ENCODE measurements around the gene FGF19.

Gene FGF19

DNA sequence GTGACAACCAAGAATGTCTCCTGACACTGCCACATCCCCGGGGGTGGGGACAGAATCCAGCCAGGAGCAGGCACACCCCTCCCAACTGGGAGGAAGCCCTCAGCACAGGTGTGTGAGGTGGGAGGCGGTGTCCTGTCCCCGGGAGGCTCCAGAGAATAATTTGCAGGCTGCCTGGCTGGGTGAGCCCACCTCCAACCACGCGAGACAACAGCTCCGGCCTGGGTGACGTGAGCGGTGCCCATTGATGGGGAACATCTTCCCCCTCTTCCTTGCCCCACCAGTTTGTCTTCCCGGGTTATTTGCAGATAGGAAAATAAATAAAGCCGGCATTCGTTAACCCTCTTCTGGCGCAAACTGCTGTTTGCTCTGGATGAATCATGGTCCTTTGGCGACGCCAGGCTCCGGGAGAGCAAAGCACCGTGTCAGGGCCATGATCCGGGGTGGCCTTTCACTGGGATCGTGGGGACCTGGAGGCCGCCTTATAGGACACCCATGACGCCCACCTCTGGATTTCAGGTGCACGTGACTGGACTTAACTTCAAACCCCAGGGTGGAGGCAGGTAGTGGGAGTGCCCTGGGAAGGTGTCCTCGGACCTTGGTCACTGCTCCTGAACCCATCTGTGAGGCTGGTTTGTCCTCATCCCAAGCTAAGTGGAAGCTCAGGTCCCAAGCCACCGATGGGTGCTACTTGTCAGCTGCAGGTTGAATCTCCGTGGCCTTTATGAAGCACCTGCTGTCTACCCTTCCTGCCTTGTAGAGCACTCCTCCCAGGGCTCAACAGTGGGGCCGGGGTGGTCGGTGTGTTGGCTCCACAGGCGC is 49.0 kb downstream of the FGF19 start:
- DNase-seq (ENCODE audit: low read depth) = no peak

- no peak for DNase-seq (ENCODE audit: low read depth)
Measured at GRCh38 chr11:69654001-69654659, 49.7 kb downstream of the FGF19 start.

GRCh38 chr11:69653406-69653960 is 50.3 kb downstream of the FGF19 start:
- no peak for DNase-seq (ENCODE audit: low read depth)

GRCh38 chr11:69652999-69653398 is 50.8 kb downstream of the FGF19 start:
- DNase-seq (ENCODE audit: low read depth) = no peak

DNA sequence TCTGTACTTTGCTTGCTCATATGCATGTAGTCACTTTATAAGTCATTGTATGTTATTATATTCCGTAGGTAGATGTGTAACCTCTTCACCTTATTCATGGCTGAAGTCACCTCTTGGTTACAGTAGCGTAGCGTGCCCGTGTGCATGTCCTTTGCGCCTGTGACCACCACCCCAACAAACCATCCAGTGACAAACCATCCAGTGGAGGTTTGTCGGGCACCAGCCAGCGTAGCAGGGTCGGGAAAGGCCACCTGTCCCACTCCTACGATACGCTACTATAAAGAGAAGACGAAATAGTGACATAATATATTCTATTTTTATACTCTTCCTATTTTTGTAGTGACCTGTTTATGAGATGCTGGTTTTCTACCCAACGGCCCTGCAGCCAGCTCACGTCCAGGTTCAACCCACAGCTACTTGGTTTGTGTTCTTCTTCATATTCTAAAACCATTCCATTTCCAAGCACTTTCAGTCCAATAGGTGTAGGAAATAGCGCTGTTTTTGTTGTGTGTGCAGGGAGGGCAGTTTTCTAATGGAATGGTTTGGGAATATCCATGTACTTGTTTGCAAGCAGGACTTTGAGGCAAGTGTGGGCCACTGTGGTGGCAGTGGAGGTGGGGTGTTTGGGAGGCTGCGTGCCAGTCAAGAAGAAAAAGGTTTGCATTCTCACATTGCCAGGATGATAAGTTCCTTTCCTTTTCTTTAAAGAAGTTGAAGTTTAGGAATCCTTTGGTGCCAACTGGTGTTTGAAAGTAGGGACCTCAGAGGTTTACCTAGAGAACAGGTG is 51.8 kb downstream of the FGF19 start:
- DNase-seq (ENCODE audit: low read depth) = no peak

DNA sequence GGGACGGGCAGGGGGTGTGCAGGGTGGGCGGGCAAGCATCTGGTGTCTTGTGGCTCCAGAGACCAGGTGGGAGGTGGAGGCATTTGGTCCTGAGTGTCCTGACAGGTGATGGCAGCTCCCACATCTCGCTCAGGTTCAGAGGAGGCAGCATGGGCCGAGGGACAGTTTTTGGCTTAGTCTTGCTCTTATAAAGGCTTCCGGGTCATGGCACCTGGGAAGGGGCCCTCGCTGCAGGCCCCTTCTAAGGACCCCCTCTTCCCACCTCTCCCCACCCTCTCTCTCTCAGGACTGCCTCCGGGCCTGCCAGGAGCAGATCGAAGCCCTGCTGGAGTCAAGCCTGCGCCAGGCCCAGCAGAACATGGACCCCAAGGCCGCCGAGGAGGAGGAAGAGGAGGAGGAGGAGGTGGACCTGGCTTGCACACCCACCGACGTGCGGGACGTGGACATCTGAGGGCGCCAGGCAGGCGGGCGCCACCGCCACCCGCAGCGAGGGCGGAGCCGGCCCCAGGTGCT is 52.9 kb downstream of the FGF19 start:
- no peak for DNase-seq (ENCODE audit: low read depth)

DNA sequence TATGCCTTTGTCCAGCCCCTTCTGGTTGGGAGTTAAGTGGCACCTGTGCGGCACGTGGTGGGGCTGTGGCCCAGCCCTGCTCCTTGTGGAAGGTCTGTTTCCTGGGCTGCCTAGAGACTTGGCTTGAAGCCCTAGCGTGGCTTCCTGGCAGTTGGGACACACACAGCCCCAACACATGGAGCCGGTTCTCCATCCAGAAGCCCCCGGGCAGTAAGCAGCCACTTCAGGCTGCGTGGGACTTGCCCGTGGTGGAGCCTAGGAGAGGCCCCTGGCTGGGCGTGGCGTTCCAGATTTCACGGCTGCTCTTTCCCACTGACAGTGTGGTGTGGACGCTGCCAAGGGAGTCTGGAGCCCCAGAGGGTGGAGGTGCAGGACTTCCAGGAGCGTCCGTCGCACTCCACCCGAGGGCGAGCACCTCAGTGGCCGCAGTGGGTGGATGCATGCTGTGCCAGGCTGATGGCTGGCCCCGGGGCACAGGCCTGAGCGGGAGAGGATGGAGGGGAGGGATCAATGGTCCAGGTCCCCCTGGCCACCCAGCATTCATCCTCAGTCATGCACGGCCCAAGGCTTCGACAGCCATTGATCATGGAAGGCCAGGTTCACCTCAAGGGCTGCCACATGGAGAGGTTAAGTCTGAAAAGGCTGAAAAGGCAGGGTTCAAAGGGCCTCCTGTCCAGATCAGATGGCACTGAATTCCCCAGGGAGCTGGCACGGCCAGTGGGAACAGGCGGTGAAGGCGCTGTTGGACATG is 53.6 kb downstream of the FGF19 start:
- no peak for DNase-seq (ENCODE audit: low read depth)

DNA sequence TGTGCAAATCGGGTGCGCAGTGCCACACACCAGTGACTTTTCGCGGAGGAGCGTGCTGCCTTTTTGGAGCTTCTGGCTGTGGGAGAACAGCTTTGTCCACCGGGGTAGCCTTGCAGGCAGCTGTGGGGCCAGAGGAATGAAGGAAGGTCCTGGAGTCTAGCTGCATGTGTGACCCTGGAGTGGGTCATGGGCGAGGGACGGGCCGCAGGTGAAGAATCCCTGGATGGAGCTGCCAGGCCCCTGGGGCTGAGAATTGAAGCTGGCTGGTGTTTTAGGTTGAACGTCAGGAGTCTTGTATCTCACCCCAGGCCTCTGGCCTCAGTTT is 54.3 kb downstream of the FGF19 start:
- DNase-seq (ENCODE audit: low read depth) = no peak

- DNase-seq (ENCODE audit: low read depth) = no peak
Measured at GRCh38 chr11:69648679-69649575, 54.9 kb downstream of the FGF19 start.
